ENCODE results near the gene TGIF2.

DNA sequence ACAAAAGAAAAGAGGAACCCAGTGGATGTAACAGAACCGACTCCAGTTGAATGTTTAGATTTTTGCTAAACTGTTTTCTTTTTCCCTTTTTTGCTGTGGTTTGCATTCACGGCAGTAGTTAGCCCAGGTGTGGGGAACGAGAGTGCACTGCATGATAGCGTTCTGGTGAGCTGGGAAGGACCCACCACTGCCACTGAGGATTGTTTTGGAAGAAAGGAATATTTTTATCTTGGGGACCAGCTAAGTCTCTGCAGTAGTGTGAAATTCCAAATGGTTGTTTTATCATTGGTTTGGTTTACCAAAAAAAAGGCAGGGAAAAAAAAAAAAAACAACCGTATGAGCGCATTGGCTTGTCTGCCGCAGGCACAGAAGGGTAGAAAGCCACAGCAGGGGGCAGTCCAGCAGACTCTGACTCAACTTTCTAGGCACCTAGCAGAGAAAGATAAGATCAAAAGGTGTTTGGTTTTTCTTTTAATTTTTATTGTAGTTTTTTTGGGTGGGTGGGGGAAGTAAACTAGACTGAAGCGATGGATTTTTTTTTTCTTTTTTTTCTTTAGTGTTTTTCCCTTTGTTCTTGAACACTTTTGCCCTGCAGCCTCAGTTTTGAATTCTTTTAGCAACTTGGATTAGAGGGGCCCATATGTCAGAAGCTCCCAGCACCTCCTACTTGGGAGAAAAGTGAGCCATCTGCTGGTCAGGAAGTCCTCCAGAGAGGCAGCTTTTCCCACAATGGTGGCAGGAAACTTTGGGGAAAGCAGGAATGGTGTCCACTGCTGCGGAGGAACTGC lies 18.7 kb downstream of the TGIF2 start:
- TF ChIP-seq, protein P1, sequence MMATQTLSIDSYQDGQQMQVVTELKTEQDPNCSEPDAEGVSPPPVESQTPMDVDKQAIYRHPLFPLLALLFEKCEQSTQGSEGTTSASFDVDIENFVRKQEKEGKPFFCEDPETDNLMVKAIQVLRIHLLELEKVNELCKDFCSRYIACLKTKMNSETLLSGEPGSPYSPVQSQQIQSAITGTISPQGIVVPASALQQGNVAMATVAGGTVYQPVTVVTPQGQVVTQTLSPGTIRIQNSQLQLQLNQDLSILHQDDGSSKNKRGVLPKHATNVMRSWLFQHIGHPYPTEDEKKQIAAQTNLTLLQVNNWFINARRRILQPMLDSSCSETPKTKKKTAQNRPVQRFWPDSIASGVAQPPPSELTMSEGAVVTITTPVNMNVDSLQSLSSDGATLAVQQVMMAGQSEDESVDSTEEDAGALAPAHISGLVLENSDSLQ (IDR thresholded peaks at IDR 0.05), result no peak
- TF ChIP-seq FOXA1 (IDR thresholded peaks at IDR 0.05) (no peak), FOXM1 (IDR thresholded peaks at IDR 0.05; ENCODE audit: borderline replicate concordance) (no peak), SUZ12 (IDR thresholded peaks at IDR 0.05) (no peak), CTBP1 (IDR thresholded peaks at IDR 0.05; ENCODE audit: borderline replicate concordance) (no peak), ARNT (IDR thresholded peaks at IDR 0.05) (no peak), L3MBTL2 (conservative IDR thresholded peaks at IDR 0.05) (no peak), SP1 (IDR thresholded peaks at IDR 0.05) (no peak)

Data from HEK293T (cell line).